Lower lobe of right lung (tissue), 2 donors: Measurements from ENCODE around the gene PAK1. TPM values are rescaled to one million over a fixed set of nuclear protein-coding genes. Genes with fewer than 3 reads are reported as not detected.

Experiments used
- ATAC-seq, 2 donors: fragments of 200-7000 bp; cut with Tn5 transposase; one replicate each; pipeline ENCODE4 v1.9.1; 2020 to 2022; ENCODE audit warnings: mild to moderate bottlenecking in 2 of 2, moderate library complexity in 2 of 2
- DNase-seq: peaks from one replicate; pipeline ENCODE4 v3.0.0-alpha.2; 2020
- H3K27ac ChIP-seq: fragments of 200-600 bp; one replicate; pipeline ENCODE4 v1.8.0; 2022
- H3K27me3 ChIP-seq: fragments of 200-600 bp; one replicate; pipeline ENCODE4 v1.8.0; 2022; ENCODE audit warnings: low read depth
- H3K36me3 ChIP-seq: fragments of 200-600 bp; one replicate; pipeline ENCODE4 v1.8.0; 2022; ENCODE audit warnings: mild to moderate bottlenecking
- H3K4me1 ChIP-seq: fragments of 200-600 bp; one replicate; pipeline ENCODE4 v1.8.0; 2022
- H3K4me3 ChIP-seq: fragments of 200-600 bp; one replicate; pipeline ENCODE4 v1.8.0; 2022; ENCODE audit warnings: mild to moderate bottlenecking
- H3K9me3 ChIP-seq: fragments of 200-600 bp; one replicate; pipeline ENCODE4 v1.8.0; 2022
- intact Hi-C: fragments of 100-400 bp; cut with DNase I; formaldehyde crosslinking; loops from one replicate; pipeline ENCODE4 v1.11.0; 2022
- total RNA-seq: library from RNA; stranded (reverse); fragmentation: NEBNext Ultra II Directional; extraction: Animal tissue kit (Norgen Biotek cat#: 25700); gene quantifications from one replicate; pipeline ENCODE4 v1.2.1, GENCODE V29; 2021
- TF ChIP-seq, protein P1 (sequence below): fragments of 200-600 bp; IDR thresholded peaks from one replicate; pipeline ENCODE4 v1.8.0; 2022; ENCODE audit warnings: antibody characterized with exemption, mild to moderate bottlenecking
- donor health status: DM: no; HTN: yes; CAD: no; lungs with severe emphysema.

The PAK1 gene
- total RNA-seq, 1 donor from 2014 or later: 40.6 TPM

DNA sequence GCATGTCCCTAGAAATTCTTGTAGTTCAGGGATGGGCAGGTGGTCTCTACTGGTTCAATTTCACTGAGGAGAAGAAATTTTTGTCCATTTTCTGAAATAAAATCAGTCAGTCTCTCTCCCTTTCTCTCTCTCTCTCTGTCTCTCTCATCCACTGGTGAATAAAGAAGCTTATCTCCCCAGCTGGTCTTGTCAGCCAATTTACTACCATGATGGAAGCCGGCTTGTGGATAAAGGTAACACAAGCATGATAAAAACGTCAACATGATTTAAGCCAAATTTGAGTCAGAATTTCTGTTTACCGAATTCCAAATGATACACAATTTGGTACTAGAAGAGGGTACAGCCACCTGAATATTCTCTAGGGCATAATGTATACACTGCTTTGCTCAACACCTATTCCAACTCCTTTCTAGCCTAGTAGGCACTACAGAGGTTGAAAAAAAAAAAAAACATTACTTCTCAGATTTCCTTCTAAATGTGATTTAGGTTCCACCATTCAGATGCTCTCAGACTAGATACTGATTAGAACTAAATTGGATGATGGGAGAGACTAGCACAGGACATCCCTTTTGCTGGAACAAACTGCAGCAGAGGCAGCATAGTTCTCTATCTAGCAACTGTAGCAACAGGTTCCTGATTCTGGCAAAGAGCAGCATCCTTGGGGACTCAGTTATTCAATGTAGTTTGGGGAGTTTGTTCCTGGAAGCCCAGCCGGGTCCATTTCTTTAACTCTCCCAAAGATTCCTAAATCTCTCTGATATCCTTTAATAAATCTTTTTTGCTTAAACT, 18.8 kb downstream of the PAK1 start:
- H3K9me3 ChIP-seq: no peaks in the 10 kb centered on the region
- DNase-seq (no peak), ATAC-seq (no peak)
- no peak overlapping the region for H3K4me3 ChIP-seq
- H3K36me3 ChIP-seq: no peaks in the 10 kb centered on the region
- intact Hi-C loops: no loop called here
- H3K27ac ChIP-seq: no peak overlapping the region
- TF ChIP-seq, protein P1, sequence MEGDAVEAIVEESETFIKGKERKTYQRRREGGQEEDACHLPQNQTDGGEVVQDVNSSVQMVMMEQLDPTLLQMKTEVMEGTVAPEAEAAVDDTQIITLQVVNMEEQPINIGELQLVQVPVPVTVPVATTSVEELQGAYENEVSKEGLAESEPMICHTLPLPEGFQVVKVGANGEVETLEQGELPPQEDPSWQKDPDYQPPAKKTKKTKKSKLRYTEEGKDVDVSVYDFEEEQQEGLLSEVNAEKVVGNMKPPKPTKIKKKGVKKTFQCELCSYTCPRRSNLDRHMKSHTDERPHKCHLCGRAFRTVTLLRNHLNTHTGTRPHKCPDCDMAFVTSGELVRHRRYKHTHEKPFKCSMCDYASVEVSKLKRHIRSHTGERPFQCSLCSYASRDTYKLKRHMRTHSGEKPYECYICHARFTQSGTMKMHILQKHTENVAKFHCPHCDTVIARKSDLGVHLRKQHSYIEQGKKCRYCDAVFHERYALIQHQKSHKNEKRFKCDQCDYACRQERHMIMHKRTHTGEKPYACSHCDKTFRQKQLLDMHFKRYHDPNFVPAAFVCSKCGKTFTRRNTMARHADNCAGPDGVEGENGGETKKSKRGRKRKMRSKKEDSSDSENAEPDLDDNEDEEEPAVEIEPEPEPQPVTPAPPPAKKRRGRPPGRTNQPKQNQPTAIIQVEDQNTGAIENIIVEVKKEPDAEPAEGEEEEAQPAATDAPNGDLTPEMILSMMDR: no peak
- no peaks in the 10 kb centered on the region for H3K4me1 ChIP-seq
- no peaks in the 10 kb centered on the region for H3K27me3 ChIP-seq

DNA sequence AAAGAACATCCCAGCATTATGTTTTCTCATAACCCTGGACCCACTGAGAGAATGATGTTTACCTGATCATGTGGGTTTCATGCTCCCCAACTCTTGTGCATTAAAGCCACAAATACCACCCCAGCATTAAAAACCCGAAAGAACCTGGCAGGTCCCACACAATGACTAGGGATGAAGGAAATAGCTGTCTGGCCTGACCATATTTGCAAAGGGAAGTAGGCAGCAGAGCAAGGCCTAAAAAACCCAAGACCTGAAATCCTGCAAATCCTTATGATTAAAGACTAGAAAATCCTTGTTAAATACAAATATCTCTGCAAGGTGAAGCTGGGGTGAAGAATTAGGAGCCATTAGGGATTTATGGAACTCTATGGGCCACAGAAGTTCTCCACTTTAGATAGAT, 23.7 kb downstream of the PAK1 start:
- DNase-seq: no peak
- ATAC-seq: no peak
- TF ChIP-seq, protein P1: no peak
- Histone ChIP-seq H3K36me3 (no peaks in the 10 kb centered on the region), H3K4me3 (no peak overlapping the region), H3K27ac (no peak overlapping the region), H3K27me3 (no peaks in the 10 kb centered on the region), H3K9me3 (no peaks in the 10 kb centered on the region), H3K4me1 (no peaks in the 10 kb centered on the region)
- intact Hi-C loops: no loop called here

DNA sequence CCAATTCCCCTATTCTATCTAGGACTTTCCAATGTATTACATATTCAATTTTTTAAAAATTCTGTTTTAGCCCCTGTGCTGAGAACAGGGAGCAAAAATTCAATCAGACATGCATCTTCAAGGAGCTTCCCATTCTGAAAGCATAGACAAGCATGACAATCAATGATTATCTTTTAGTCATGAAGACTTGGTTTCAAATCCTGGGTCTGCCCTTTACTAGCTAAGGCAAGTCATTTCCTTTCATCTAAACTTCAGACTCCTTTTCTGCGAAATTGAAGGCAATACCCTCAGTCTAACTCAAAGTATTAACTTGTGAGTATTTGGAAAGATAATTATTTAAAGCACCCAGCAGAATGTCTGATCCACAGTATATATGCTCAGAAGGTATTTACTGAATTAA, 24.1 kb downstream of the PAK1 start:
- H3K36me3 ChIP-seq: no peaks in the 10 kb centered on the region
- no peaks in the 10 kb centered on the region for H3K4me1 ChIP-seq
- DNase-seq (no peak), ATAC-seq (no peak)
- no peak overlapping the region for H3K27ac ChIP-seq
- TF ChIP-seq, protein P1: no peak
- intact Hi-C loops: no loop called here
- H3K4me3 ChIP-seq: no peak overlapping the region
- H3K9me3 ChIP-seq: no peaks in the 10 kb centered on the region
- H3K27me3 ChIP-seq: no peaks in the 10 kb centered on the region

DNA sequence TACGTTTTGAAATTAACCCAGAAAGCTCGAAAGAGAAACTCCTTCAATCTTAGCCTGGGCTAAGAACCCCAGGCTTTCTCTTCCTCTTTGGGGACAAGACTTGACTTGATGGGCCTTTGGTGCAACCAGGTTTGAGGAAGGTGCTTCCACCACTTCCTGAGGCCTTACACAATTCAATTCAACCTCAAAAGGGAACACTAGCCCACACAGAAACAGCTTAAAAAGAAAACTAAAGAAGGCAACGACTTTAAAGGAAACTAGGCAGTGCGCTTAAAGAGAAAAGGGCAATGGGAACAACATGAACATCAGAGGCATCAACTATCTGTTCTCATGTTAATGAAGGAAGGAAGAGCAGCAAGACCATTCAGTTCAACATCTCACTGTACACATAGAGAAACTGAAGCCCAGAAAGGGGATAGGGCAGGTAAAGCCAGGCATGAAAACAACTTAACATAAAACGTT, 24.8 kb downstream of the PAK1 start:
- Histone ChIP-seq H3K36me3 (no peaks in the 10 kb centered on the region), H3K27ac (no peak overlapping the region), H3K4me3 (no peak overlapping the region), H3K4me1 (no peaks in the 10 kb centered on the region), H3K27me3 (no peaks in the 10 kb centered on the region), H3K9me3 (no peaks in the 10 kb centered on the region)
- intact Hi-C loops: no loop called here
- TF ChIP-seq, protein P1: no peak
- ATAC-seq: peak; percentile 58 to 77
- DNase-seq: no peak

DNA sequence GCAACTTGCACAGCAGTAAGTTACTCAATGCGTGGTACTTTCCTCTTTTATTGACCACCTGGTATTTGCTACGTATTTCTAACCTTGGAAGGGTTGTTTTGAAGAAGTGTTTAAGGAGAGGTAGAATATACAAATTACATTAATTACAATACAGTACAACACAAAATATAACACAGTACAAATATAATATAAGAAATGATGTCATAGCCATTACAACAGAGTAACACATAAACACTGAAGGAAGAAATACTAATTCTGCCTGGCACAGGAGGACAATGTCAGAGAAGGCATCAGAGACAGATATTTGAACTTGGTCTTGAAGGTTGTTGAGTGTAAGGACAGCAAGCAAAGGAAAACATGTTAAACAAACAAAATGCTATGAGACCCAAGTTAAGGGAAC, 25.6 kb downstream of the PAK1 start:
- no peak for DNase-seq
- no peaks in the 10 kb centered on the region for H3K9me3 ChIP-seq
- no peaks in the 10 kb centered on the region for H3K4me1 ChIP-seq
- ATAC-seq: no peak
- no peak overlapping the region for H3K4me3 ChIP-seq
- no peaks in the 10 kb centered on the region for H3K27me3 ChIP-seq
- no peaks in the 10 kb centered on the region for H3K36me3 ChIP-seq
- TF ChIP-seq, protein P1: no peak
- no peak overlapping the region for H3K27ac ChIP-seq
- intact Hi-C loops: no loop called here
